Hematopoietic multipotent progenitor cell treated with erythropoietin and hydrocortisone succinate and interleukin-3 and kit ligand, for 6 days (in vitro differentiated cells): ENCODE results near the gene HAO1.
A peak's percentile ranks its signal among the peaks of the same experiment; 100 is the strongest.

Experiments
- DNase-seq: peaks from one replicate; pipeline ENCODE4 v3.0.0-alpha.2; 2015

HAO1 gene

GRCh38 chr20:7926323-7926722 lies 13.9 kb downstream of the HAO1 start:
- no peak for DNase-seq

GRCh38 chr20:7924692-7925091 lies 15.6 kb downstream of the HAO1 start:
- DNase-seq: peak; percentile 26

- DNase-seq: no peak
These were observed 23.6 kb downstream of the HAO1 start for GRCh38 chr20:7916648-7917047.

- DNase-seq: no peak
These were observed 27.7 kb downstream of the HAO1 start for GRCh38 chr20:7912551-7912950.

GRCh38 chr20:7911586-7912330 lies 28.5 kb downstream of the HAO1 start:
- DNase-seq: no peak

GRCh38 chr20:7908905-7909304 lies 31.4 kb downstream of the HAO1 start:
- DNase-seq: no peak

GRCh38 chr20:7903429-7903828 lies 36.8 kb downstream of the HAO1 start:
- DNase-seq: no peak

GRCh38 chr20:7902879-7903278 lies 37.4 kb downstream of the HAO1 start:
- no peak for DNase-seq

GRCh38 chr20:7897781-7898364 lies 42.4 kb downstream of the HAO1 start:
- no peak for DNase-seq

- no peak for DNase-seq
These were observed 47.1 kb downstream of the HAO1 start for GRCh38 chr20:7893014-7893730.

GRCh38 chr20:7891705-7892104 lies 48.6 kb downstream of the HAO1 start:
- DNase-seq: no peak

GRCh38 chr20:7889736-7890135 lies 50.5 kb downstream of the HAO1 start:
- no peak for DNase-seq

- no peak for DNase-seq
These were observed 56.5 kb downstream of the HAO1 start for GRCh38 chr20:7883741-7884140.

GRCh38 chr20:7883309-7883708 lies 56.9 kb downstream of the HAO1 start:
- DNase-seq: no peak

GRCh38 chr20:7882076-7882475 lies 58.2 kb downstream of the HAO1 start:
- DNase-seq: no peak

- no peak for DNase-seq
These were observed 58.7 kb downstream of the HAO1 start for GRCh38 chr20:7881551-7881950.

- peak; percentile 27 for DNase-seq
These were observed 60.4 kb downstream of the HAO1 start for GRCh38 chr20:7879883-7880282.

- DNase-seq: no peak
These were observed 72.2 kb downstream of the HAO1 start for GRCh38 chr20:7868108-7868507.

- DNase-seq: no peak
These were observed 74.0 kb downstream of the HAO1 start for GRCh38 chr20:7866285-7866684.

GRCh38 chr20:7859356-7859802 lies 80.9 kb downstream of the HAO1 start:
- peak; percentile 65 for DNase-seq

- no peak for DNase-seq
These were observed 81.5 kb downstream of the HAO1 start for GRCh38 chr20:7858734-7859250.

GRCh38 chr20:7856756-7857155 lies 83.5 kb downstream of the HAO1 start:
- DNase-seq: peak; percentile 2

- DNase-seq: no peak
These were observed 84.7 kb downstream of the HAO1 start for GRCh38 chr20:7855545-7855944.

- no peak for DNase-seq
These were observed 86.8 kb downstream of the HAO1 start for GRCh38 chr20:7853493-7853892.
